ENCODE data around the gene ZNF444. TPM values are rescaled to one million over a fixed set of nuclear protein-coding genes. Genes with fewer than 3 reads are reported as not detected.

ZNF444 gene
- total and polyA plus RNA-seq, 2 of the 8 experiments (the other 6 are each of a cell fraction or from before 2014, with no cell fraction given): 49.5 to 54.5 TPM

DNA sequence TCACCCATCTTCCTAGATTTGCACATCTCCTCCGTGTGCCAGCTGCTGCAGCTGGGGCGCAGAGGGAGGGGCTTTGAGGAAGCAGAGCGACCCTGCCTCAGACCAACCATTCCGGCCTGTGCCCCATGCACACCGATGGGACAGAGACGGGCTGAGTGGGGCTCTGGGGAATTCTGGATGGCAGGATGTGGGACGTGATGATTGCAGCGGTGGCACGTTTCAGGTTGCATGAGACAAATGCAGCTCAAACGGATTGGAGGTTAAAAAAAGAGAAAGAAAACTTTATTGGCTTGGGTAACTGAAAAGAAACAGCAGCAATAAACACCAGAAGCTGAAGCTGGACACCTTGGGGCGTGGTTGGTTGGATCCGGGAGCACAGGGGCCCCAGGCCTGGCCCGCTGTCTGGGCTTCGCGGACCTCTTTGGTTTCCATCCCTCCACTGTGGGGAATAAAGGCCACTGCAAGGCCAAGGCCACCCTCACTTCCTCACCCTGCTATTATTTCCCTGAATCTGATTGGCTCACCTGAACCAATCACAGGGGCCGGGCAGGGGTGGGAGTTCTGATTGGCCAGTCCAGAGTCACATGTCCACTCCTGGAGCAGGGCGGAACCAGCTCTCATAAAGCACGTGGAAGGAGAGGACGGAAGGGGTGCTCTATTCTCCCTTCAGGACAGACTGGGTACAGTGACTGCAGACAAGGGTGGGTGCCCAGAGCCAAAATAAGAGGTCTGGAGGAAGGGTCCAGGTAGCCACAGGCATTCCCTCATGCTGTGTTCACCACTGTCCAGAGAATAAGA lies 13.9 kb upstream of the ZNF444 start:
- ChIA-PET POLR2A (ENCODE audit: partially characterized antibody) (no interaction called here), CTCF (ENCODE audit: partially characterized antibody) (interaction anchor here (0.6 to 1.5 kb wide), 5 partner anchors 13 to 48 kb away, joined by 3 to 8 read pairs (median 4); partner anchors contain the start of gene GALP)
- no peak overlapping the region for H2BK120ac ChIP-seq (replicated peaks; ENCODE audit: low read depth, low read length)
- no peaks in the 10 kb centered on the region for H3K23me2 ChIP-seq (ENCODE audit: low read depth, low read length)
- H3K9ac ChIP-seq (replicated peaks in 1 of 4; ENCODE audit: extremely low read depth in 1 of 4, low read depth in 3 of 4, low read length in 3 of 4): no peak overlapping the region
- H3K27ac ChIP-seq (ENCODE audit: low read depth, low read length): no peak overlapping the region
- no peaks in the 10 kb centered on the region for H3K79me1 ChIP-seq (ENCODE audit: low read depth, low read length)
- no peak overlapping the region for H4K5ac ChIP-seq (ENCODE audit: insufficient read length, low read depth, low read length)
- no peak overlapping the region for H2BK12ac ChIP-seq (ENCODE audit: low read depth, low read length)
- FAIRE-seq (no peak), DNase-seq (ENCODE audit: low read depth in 1 of 2, low spot score in 2 of 2) (no peak)
- H3K4me3 ChIP-seq (ENCODE audit: extremely low read depth in 1 of 4, insufficient read depth in 2 of 4, low read depth in 3 of 4, low read length in 4 of 4): no peak overlapping the region
- H2BK5ac ChIP-seq (ENCODE audit: low read depth, low read length): no peak overlapping the region
- no peak overlapping the region for H3K14ac ChIP-seq (ENCODE audit: insufficient read length)
- no peak overlapping the region; the same call in none of the 2 replicates for H4K8ac ChIP-seq (ENCODE audit: extremely low read depth, insufficient read depth, low read length)
- WGBS, 2 experiments (ENCODE audit: extremely low coverage in 1 of 2, insufficient coverage in 1 of 2, insufficient read length in 1 of 2, insufficient replicate concordance in 2 of 2, low coverage in 1 of 2, low lambda C conversion rate in 2 of 2, missing lambda C conversion rate in 1 of 2): 92% methylated on average over 19 of the region's 19 CpGs; no CpG with 5 or more reads in 1 of the 2 experiments
- no peak overlapping the region for H3K56ac ChIP-seq (replicated peaks; ENCODE audit: insufficient read length, low read depth, low read length)
- no peaks in the 10 kb centered on the region for H3K36me3 ChIP-seq (ENCODE audit: control insufficient read depth in 2 of 4, insufficient read depth in 4 of 4, low read length in 3 of 4)
- no peaks in the 10 kb centered on the region; a peak in 1 of 7 replicates for H3K4me1 ChIP-seq (replicated peaks in 1 of 4; ENCODE audit: control insufficient read depth in 3 of 4, insufficient read depth in 4 of 4, low read length in 3 of 4)
- H3K4me2 ChIP-seq (ENCODE audit: insufficient read depth in 1 of 2, low read depth in 2 of 2, low read length in 2 of 2): no peak overlapping the region
- no peak overlapping the region for H2AK5ac ChIP-seq (ENCODE audit: low read depth, low read length)
- H2AFZ ChIP-seq (ENCODE audit: low read length): no peak overlapping the region
- no peak overlapping the region for H3K23ac ChIP-seq (ENCODE audit: insufficient read length)
- H2BK20ac ChIP-seq (ENCODE audit: low read length): no peak overlapping the region
- no peaks in the 10 kb centered on the region for H3K9me3 ChIP-seq (ENCODE audit: insufficient read depth in 2 of 2, low read depth in 1 of 2, low read length in 1 of 2)
- no peak overlapping the region for H3K4ac ChIP-seq (replicated peaks; ENCODE audit: insufficient read length, low read depth, low read length)
- H2BK15ac ChIP-seq (ENCODE audit: low read length): no peak overlapping the region
- no peaks in the 10 kb centered on the region; a peak in 1 of 7 replicates for H3K27me3 ChIP-seq (replicated peaks in 1 of 4; ENCODE audit: control insufficient read depth in 3 of 4, extremely low read depth in 1 of 4, insufficient read depth in 3 of 4, low read length in 3 of 4)
- H3K18ac ChIP-seq (ENCODE audit: extremely low read depth, low read length): no peak overlapping the region
- H3K79me2 ChIP-seq (ENCODE audit: control insufficient read depth in 1 of 2, insufficient read depth in 2 of 2, low read length in 2 of 2): no peaks in the 10 kb centered on the region
- no peaks in the 10 kb centered on the region for H4K20me1 ChIP-seq (replicated peaks in 1 of 2; ENCODE audit: control insufficient read depth in 1 of 2, insufficient read depth in 2 of 2, low read length in 2 of 2)
- no peak overlapping the region for H4K91ac ChIP-seq (replicated peaks; ENCODE audit: insufficient read length, low read length)
- TF ChIP-seq, protein P1, sequence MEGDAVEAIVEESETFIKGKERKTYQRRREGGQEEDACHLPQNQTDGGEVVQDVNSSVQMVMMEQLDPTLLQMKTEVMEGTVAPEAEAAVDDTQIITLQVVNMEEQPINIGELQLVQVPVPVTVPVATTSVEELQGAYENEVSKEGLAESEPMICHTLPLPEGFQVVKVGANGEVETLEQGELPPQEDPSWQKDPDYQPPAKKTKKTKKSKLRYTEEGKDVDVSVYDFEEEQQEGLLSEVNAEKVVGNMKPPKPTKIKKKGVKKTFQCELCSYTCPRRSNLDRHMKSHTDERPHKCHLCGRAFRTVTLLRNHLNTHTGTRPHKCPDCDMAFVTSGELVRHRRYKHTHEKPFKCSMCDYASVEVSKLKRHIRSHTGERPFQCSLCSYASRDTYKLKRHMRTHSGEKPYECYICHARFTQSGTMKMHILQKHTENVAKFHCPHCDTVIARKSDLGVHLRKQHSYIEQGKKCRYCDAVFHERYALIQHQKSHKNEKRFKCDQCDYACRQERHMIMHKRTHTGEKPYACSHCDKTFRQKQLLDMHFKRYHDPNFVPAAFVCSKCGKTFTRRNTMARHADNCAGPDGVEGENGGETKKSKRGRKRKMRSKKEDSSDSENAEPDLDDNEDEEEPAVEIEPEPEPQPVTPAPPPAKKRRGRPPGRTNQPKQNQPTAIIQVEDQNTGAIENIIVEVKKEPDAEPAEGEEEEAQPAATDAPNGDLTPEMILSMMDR (IDR thresholded peaks at IDR 0.05; ENCODE audit: control extremely low read depth in 1 of 3, insufficient read depth in 1 of 3, low read depth in 1 of 3, low read length in 3 of 3): no peak
- TF ChIP-seq POLR2AphosphoS5 (IDR thresholded peaks at IDR 0.05; ENCODE audit: low read depth, low read length) (no peak), JUN (IDR thresholded peaks at IDR 0.05; ENCODE audit: low read depth, low read length) (no peak), SIX5 (IDR thresholded peaks at IDR 0.05; ENCODE audit: low read depth, low read length) (no peak), SRF (IDR thresholded peaks at IDR 0.05; ENCODE audit: low read depth, low read length) (no peak), ASH2L (IDR thresholded peaks at IDR 0.05; ENCODE audit: low read length) (no peak), CHD1 (IDR thresholded peaks at IDR 0.05; ENCODE audit: low read depth, low read length) (no peak), BRCA1 (IDR thresholded peaks at IDR 0.05; ENCODE audit: low read depth, low read length) (no peak)
- TF ChIP-seq, protein P2, sequence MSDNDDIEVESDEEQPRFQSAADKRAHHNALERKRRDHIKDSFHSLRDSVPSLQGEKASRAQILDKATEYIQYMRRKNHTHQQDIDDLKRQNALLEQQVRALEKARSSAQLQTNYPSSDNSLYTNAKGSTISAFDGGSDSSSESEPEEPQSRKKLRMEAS (IDR thresholded peaks at IDR 0.05): peak; percentile 85
- TF ChIP-seq, protein P3, sequence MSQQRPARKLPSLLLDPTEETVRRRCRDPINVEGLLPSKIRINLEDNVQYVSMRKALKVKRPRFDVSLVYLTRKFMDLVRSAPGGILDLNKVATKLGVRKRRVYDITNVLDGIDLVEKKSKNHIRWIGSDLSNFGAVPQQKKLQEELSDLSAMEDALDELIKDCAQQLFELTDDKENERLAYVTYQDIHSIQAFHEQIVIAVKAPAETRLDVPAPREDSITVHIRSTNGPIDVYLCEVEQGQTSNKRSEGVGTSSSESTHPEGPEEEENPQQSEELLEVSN (IDR thresholded peaks at IDR 0.05): peak; percentile 55; the same call in 1 of the 2 replicates

Data from H1 (cell line).